NCI-H2227 (cell line): ENCODE data around the gene TSSC4.

Experiments used
- DNase-seq: peaks from one replicate; lab custom pipeline; 2025; ENCODE audit not compliant: unreplicated experiment; lab: John Stamatoyannopoulos, UW

TSSC4 gene

DNA sequence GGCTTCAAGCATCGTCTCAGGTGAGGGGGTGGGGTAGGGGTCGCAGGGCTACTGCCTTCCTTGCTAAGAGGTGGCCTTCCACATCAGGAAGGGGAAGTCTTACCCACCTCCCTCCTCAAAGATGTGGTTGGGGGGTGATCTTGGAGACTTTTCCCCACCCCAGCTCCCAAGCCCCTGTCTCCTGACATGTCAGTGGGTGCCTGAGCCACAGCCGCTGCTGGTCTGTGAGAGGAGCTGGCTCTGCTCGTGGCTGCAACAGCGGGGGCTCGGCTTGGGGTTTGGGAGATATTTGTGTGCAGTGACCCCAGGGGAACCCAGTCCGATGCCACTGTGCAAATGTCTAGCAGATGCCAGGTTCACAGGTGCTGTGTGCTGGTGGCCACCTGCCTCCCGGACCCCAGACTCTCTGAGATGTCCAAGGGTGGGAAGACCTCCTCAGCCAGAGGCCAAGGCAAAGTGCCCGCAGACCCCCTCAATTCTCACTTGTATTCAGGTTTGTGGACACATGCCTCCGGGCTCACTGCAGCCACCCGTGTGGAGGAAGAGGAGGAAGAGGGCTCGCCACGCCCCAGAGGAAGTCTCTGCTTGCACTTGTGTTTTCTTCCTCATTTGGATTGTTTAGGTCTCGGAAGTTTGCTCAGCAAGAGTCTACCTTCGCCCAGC lies 46.2 kb downstream of the TSSC4 start:
- no peak for DNase-seq

DNA sequence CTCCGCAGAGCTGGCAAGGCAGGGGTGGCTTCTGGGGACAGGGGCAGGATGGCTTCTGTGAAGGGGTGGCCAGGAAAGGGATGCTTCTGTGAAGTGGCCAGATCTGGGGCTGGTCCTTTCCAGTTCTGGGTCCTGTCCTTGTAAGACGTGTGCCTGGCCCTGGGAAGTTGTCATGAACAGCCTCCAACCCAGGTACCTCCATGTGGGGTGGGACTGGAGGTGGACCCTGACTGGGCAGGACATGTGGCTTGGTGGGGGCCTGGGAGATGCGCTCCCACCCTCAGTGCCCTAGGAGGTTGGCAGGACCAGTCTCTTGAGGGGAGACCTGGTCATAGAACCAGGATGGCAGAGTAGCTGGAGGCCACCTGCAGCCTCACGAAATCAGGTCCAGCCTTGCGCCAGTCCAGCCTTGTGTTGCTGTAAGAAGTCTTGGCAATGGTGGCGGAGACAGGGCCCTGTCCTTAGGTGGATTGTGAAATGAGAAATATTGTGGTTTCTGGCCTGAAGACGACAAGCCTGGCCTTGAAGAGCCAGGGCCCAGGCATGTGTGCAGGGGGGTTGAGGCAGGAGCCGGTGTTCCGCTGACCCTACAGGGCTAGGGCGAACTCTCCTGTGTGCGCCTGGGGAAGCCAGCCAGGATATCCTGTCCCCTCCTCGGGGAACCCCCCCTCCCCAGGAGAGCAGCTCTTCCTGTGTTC lies 46.9 kb downstream of the TSSC4 start:
- no peak for DNase-seq

DNA sequence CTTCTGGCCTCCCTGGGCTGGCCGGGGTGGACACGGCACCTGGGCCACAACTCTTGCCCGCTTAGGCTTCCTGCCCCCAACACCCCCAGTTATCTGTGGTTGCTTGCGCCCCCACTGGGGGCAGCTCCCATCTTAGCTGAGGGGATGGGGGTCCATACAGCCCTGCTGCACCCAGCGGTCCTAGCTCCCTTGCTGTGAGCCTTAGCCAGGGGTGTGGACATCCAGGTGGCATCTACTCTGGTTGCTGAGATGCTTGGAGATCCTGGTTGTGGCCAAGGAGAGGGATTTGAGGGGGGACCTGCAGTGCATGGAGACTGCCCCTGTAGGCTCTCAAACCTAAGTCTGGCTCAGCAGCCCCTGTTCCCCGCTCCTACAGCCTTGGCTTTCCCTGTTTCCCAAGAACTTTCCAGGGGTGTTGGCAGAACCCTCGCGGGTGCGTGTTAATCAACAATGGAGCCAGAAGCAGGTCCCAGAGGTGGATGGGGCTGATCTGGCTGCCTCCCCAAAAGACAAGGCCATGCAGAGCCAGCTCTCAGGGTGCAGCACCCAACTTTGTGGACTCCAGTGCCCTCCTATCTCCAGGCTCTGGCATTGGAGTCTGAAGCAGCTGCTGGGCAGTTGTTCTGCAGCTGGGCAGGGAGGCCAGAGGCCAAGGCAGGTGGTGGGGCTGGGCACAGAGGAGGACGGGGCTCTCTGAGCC lies 47.6 kb downstream of the TSSC4 start:
- no peak for DNase-seq

DNA sequence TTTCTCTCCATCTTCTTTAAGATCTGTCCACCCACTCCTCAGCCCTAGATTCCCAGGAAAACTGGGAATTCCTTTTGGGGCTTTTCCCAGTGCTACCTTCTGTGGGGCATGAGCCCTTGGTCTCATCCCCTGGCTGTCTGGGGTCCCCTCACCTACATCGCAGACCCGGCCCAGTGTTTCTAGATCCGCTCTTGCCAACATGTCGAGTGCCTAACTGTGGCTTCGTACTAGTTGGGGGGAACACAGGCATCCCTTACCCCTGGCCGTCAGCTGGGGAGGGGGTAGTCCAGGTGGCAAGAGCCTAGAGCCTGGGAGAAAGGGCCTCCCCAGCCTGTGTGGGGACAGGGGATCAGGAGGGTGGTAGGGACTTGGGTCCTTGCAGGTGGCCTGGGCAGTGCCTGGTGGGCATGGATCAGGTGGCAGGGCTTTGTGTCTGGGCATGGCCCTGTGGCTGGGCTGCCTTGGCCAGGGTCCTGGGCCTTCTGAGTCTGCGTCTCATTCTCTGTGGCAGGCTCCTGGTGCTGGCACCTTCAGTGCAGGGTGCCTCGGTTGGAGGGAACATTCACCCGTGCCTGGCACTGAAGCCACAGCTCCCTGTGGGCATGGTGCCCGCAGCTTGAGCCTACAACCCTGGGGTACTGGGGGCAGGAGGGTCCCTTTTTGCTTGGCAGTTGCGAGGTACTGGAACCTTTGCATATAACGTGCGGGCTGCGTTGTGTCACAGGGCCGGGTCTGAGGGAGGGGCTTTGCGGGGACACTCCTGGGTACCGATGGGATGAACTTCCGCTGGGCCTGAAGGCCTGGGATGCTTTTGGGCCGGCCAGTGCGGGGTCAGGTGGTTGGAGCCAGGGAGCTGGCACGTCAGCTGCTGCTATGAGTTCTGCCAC lies 48.4 kb downstream of the TSSC4 start:
- no peak for DNase-seq

DNA sequence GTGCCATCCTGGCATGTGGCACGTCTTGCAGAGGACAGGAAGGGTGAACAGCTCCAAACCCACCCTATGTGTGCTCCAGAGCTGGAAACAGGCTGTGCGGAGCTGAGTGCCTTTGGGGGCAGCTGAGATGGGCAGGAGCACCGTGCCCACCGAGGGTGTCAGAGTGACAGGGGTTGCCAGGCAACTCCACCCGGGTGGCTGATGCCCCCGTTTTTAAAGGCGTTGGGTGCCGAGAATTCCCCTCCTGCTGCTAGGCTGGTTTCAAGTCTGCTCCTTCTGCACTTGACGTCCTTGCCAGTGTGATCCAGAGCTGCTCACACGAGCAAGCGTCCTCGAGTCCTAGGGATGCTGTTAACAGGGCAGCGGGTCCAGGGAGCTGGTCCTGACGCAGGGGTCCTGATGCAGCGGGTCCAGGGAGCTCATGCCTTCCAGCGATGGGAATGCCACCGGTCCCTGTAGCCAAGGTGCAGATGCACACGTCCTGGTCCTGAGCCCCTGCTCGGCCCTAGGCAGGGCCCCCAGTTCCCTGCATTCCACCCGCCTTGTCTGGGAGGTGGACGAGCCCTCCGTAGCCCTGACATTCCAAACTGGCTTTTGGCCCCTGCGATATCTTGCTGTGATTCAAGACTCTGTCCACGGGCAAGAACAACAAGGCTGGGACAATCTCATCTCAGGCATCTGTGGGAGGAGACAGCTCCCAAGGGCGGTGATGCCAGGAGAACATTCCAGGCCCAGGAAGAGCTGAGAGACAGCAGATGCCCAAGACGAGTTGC lies 49.2 kb downstream of the TSSC4 start:
- no peak for DNase-seq

DNA sequence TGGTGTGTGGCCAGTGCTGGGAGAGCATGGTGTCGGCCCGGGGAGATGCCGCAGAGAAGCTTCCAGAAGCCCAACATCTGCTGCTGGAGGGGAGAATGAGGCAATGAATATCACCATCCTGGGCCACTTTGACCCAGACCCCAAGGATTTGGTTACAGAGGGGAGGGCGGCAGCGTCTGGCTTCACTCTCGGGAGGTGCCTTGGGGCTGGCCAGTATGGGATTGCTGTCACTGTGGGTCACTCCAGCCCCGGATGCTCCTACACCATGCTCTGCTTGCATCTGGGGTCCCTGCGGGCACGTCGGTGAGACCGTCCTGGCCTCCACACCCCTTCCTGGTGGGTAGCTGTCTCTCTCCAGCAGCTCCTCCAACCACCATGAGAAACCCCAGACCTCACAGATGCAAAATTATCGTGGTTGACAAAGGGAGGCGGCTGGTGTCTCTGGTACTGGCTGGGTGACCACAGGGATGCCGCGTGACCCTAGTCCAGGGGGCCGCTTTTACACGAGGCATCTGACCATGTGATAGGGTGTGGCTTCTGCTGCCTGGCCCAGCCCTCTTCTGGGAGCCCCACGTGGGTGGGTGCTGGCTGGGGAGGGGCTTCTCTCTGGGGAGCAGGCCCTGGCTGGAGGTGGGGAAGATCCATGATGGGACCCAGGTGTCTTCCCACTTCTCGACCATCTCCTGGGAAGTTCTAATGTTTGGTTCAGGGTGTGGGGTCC lies 49.9 kb downstream of the TSSC4 start:
- DNase-seq = no peak

DNA sequence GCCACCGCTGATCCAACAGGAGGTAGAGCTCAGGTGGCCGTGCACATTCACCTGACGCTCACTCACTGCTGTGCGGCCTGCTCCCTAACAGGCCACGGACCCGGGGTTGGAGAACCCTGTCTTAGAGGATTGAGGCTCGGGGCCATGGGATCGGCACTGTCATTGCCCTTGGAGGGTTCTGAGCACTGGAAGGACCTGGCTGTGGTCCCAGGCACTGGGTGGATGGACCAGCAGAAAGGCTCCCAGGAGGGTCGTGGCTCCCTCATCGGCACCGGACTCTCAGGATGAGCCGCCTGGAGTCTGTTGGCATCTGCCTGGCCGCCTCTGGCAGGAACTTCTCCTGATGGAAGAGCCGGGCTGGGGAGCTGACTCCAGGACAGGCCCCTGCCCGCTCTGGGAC lies 50.8 kb downstream of the TSSC4 start:
- no peak for DNase-seq

DNA sequence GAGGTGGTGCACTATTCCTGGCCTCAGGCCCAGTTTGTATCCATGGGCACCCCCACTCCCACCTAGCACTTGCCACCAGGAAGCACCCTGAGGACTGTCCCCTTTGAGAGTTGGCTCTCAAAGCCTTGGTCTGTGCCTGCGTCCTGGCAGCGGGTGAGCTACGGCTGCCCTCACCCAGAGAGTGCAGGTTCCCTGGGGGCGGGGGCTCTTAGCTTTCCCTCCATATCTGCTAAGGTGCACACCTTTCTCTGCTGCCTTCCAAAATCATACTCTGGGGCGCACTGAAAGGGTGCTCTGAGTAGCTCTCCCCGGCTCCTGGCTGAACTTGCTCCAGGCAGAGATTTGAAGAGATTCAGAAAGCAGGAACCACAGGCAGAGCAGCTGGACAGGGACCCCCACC lies 51.4 kb downstream of the TSSC4 start:
- DNase-seq = no peak

DNA sequence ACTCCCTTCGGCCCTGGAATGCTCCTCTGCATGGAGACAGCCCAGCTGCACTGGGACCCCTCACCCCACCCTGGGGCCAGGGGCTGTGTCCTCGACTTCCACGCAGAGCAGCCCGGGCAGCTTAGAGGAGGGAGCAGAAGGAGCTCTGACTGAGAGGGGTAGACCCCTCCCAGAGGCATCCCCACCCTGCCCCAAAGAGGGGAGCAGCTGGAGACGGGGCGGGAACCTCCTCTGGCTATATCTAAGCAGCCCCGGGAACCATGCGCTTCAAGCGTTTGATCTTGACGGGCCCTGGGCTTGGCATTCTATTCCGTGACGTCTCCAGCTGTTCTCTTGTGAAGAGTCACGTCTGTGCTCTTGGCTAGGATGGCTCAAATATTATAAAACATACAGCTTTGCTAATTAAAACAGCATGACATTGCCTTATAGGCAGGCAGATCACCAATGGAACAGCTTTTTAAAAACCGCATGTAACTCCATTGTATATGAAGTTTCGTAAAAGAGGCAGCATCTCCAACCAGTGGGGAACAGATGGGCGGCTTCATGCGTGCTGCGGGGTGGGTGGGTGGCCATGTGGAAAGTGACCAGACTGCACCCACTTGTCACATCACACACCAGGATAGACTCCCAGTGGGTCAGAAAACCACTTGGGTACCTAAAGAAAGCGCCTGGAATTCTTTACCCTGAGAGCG lies 51.9 kb downstream of the TSSC4 start:
- DNase-seq = no peak

DNA sequence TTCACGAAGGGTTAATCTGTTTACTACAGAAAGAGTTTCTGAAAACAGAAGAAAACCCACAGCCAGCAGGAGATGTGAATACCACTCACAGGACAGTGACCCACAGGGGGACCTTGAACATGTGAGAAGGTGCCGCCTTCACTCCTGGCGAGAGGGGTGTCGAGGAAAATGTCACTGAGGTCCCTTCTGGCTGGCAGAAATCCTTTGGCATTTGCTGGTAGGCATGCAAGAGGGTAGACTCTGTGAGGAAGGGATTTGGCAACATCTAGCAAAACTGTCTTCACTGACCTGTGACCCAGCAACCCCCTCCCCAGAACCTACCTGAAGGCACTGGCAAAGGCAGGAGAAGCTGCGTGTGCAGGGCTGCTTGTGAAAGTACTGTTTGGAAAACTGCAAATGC lies 52.9 kb downstream of the TSSC4 start:
- no peak for DNase-seq
